Neural cell (in vitro differentiated cells): ENCODE data around the gene TACC3.

Source experiments
- EP300 ChIP-seq: fragments of 450-650 bp; conservative IDR thresholded peaks from 2 replicates; pipeline ENCODE4 v1.6.1; 2014; ENCODE audit warnings: antibody characterized with exemption, mild to moderate bottlenecking, moderate library complexity; ENCODE audit not compliant: poor library complexity, severe bottlenecking
- POLR2AphosphoS5 ChIP-seq: IDR thresholded peaks from 2 replicates; pipeline ENCODE4 v1.6.1; 2012
- TF ChIP-seq, protein P1 (sequence below): fragments of 450-650 bp; IDR thresholded peaks from 2 replicates; pipeline ENCODE4 v1.5.1; 2014; ENCODE audit warnings: antibody characterized with exemption, mild to moderate bottlenecking, moderate library complexity; ENCODE audit not compliant: poor library complexity, severe bottlenecking

DNA sequence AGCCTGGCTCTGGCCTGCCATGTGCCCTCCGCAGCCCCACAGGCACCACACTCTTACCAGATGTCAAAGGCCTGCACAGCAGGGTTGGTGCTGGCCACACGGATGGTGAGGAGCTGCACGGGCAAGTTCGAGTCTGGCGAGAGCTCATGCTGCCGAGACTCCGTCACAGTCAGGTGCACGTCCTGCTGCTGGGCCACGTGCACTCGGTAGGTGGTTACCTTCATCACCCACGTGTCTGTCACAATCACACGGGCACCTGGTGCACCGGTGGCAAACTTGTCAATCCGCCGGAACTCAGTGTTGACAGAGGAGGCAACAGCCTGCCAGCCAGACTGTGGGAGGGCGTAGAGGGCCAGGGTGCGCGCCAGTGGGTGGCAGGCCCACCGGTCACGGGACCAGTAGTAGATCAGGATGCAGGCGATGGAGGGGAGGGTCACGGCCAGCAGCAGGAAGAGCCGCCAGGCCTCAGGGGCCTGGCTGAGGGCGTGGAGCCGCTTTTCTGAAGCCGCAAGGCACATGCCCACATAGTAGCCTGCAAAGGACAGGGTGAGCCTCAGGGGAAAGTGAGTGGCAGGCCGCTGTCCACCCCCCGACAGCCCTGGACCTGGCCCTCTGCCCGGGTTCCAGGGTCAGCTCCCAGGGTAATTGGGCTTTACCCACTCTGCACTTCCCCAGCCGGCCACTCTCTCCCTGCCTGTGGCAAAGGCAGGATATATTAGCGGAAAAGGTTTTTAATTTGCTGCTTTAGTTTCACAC lies 3.0 kb upstream of the TACC3 start:
- TF ChIP-seq EP300 (no peak), POLR2AphosphoS5 (no peak)
- TF ChIP-seq, protein P1, sequence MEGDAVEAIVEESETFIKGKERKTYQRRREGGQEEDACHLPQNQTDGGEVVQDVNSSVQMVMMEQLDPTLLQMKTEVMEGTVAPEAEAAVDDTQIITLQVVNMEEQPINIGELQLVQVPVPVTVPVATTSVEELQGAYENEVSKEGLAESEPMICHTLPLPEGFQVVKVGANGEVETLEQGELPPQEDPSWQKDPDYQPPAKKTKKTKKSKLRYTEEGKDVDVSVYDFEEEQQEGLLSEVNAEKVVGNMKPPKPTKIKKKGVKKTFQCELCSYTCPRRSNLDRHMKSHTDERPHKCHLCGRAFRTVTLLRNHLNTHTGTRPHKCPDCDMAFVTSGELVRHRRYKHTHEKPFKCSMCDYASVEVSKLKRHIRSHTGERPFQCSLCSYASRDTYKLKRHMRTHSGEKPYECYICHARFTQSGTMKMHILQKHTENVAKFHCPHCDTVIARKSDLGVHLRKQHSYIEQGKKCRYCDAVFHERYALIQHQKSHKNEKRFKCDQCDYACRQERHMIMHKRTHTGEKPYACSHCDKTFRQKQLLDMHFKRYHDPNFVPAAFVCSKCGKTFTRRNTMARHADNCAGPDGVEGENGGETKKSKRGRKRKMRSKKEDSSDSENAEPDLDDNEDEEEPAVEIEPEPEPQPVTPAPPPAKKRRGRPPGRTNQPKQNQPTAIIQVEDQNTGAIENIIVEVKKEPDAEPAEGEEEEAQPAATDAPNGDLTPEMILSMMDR, result no peak
